GM11168 (cell line): Measurements from ENCODE around the gene C1QBP.
"Not testable (repeated sequence)": the region's sequence is repeated elsewhere in the genome, so short reads cannot be mapped to it uniquely, and the experiment has no call there.

Source experiments
- in situ Hi-C: fragments of 300-500 bp; cut with MboI; formaldehyde crosslinking; loops from one replicate; pipeline ENCODE4 v1.12.0; 2022; ENCODE audit warnings: low sequenced_read_pairs; ENCODE audit not compliant: unreplicated experiment

C1QBP gene

GRCh38 chr17:5438716-5439445 lies at the start of gene C1QBP:
Gene C1QBP, minus strand, starts transcription at chr17:5439155. Its CDS starts 82 bp downstream, at chr17:5439073.
- in situ Hi-C loops = no loop called here

- in situ Hi-C loops = no loop called here
Measured at GRCh38 chr17:5488752-5489151, 49.8 kb upstream of the C1QBP start.

- in situ Hi-C loops = no loop called here
Measured at GRCh38 chr17:5486206-5487124, 47.5 kb upstream of the C1QBP start, which contains the start of gene MIS12. Gene MIS12, plus strand, starts transcription at chr17:5486566. Its CDS starts 2,297 bp downstream, at chr17:5488863.

- in situ Hi-C loops = no loop called here
Measured at GRCh38 chr17:5485270-5486205, 46.6 kb upstream of the C1QBP start, which contains the start of gene DERL2. Gene DERL2, minus strand, starts transcription at chr17:5486178. Its CDS starts 17 bp downstream, at chr17:5486161.

GRCh38 chr17:5481451-5481850 lies 42.5 kb upstream of the C1QBP start:
- in situ Hi-C loops = no loop called here

- in situ Hi-C loops = no loop called here
Measured at GRCh38 chr17:5480962-5481361, 42.0 kb upstream of the C1QBP start.

GRCh38 chr17:5478992-5479391 lies 40.0 kb upstream of the C1QBP start:
- in situ Hi-C loops = no loop called here

- in situ Hi-C loops = no loop called here
Measured at GRCh38 chr17:5473906-5474305, 35.0 kb upstream of the C1QBP start.

- in situ Hi-C loops = no loop called here
Measured at GRCh38 chr17:5472511-5472910, 33.6 kb upstream of the C1QBP start.

GRCh38 chr17:5468075-5468473 lies 29.1 kb upstream of the C1QBP start:
- in situ Hi-C loops = no loop called here

GRCh38 chr17:5467416-5467815 lies 28.5 kb upstream of the C1QBP start:
- in situ Hi-C loops = no loop called here

- in situ Hi-C loops = no loop called here
Measured at GRCh38 chr17:5466295-5466694, 27.3 kb upstream of the C1QBP start.

GRCh38 chr17:5464717-5465507 lies 26.0 kb upstream of the C1QBP start:
- in situ Hi-C loops = no loop called here

GRCh38 chr17:5446786-5447185 lies 7.8 kb upstream of the C1QBP start:
- in situ Hi-C loops = no loop called here

GRCh38 chr17:5444209-5444608 lies 5.3 kb upstream of the C1QBP start:
- in situ Hi-C loops = no loop called here

GRCh38 chr17:5443728-5444127 lies 4.8 kb upstream of the C1QBP start:
- in situ Hi-C loops = no loop called here

GRCh38 chr17:5439446-5439764 lies 450 bp upstream of the C1QBP start:
- in situ Hi-C loops = no loop called here

GRCh38 chr17:5437721-5438317 lies 1.1 kb downstream of the C1QBP start:
- in situ Hi-C loops = no loop called here

- in situ Hi-C loops = not testable (repeated sequence)
Measured at GRCh38 chr17:5435781-5436315, 3.1 kb downstream of the C1QBP start.
